Coronary artery (tissue), 2 donors: ENCODE results near the gene RAD51AP1.

ENCODE experiments used
- DNase-seq: peaks from one replicate; pipeline ENCODE4 v3.0.0-alpha.2; 2017; ENCODE audit warnings: low spot score
- H3K27ac ChIP-seq, 2 donors: fragments of 200-600 bp; sonication (generic); one replicate each; pipeline ENCODE4 v1.5.1; 2016 to 2019
- H3K4me3 ChIP-seq: fragments of 200-600 bp; sonication (generic); 2 replicates; pipeline ENCODE4 v1.5.1; 2016; ENCODE audit warnings: mild to moderate bottlenecking, moderate library complexity
- CTCF ChIP-seq: fragments of 200-600 bp; sonication (generic); IDR thresholded peaks from one replicate; pipeline ENCODE4 v1.5.1; 2019; ENCODE audit warnings: antibody characterized with exemption

Gene RAD51AP1

DNA sequence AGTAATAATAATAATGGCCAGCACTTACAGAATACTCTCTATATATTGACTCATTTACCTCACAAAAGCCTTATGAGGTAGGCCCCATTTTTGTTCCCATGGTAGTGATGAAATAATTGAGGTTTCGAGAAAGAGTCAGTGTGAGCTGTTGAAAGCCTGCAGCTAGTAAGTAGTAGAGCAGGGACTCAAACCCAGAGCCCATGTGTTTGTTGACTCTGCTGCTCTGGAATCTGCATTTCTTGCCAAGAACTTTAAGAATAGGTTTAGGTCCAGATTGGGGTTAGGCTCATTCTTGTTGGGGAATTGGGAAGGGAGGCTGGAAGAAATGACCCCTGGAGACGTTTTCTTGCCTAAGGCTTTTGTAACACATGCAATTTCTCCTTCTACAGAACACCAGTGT is 51.3 kb downstream of the RAD51AP1 start:
- no peak overlapping the region for H3K27ac ChIP-seq
- TF ChIP-seq CTCF = no peak
- no peak overlapping the region for H3K4me3 ChIP-seq
- DNase-seq = no peak

DNA sequence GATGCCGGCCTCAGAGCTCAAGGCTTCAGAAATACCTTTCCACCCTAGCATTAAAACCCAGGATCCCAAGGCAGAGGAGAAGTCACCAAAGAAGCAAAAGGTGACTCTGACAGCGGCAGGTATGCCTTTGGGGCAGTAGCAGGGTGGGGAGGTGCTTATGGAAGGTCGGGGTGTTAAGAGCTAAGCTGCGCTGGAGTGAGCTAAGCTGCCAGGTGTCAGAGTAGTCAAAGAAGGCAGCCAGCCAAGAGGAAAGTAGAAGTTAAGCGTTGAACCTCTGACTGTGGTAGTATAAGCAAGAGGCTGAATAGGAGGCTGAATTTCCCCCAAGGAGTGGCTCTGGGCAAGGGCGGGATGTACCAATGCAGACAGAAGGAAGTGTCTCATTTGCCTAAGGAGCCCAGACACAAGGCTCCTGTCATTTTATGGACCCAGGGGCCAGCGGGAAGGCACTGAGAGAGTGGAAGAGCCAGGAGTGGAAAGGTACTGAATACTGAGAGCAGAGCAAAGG is 52.5 kb downstream of the RAD51AP1 start:
- no peak for TF ChIP-seq CTCF
- DNase-seq = no peak
- Histone ChIP-seq H3K27ac (no peak overlapping the region), H3K4me3 (no peak overlapping the region)

- DNase-seq = no peak
- H3K27ac ChIP-seq = no peak overlapping the region
- no peak overlapping the region for H3K4me3 ChIP-seq
- TF ChIP-seq CTCF = no peak
Observed at GRCh38 chr12:4595881-4596280, 57.2 kb downstream of the RAD51AP1 start.

DNA sequence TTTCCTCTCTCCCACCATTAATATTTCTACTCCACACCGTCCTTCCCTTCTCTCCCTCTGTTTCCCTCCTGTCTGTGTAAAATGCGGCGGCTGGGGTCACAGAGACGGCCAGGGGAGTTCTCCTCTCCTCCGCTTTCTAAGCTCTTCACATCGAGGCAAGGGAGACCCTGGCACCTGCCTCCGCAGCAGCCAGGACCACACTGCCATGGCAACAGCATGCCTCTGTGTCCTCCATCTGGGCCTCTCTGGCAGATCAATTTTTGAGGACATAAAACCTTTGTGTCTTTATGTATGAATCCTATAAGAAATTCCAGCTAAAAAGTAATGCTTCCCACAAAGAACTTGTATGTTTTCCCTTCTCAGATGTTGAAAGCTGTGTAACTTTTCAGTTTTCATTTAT is 64.7 kb downstream of the RAD51AP1 start:
- no peak for DNase-seq
- no peak overlapping the region for H3K4me3 ChIP-seq
- TF ChIP-seq CTCF = no peak
- H3K27ac ChIP-seq = no peak overlapping the region

DNA sequence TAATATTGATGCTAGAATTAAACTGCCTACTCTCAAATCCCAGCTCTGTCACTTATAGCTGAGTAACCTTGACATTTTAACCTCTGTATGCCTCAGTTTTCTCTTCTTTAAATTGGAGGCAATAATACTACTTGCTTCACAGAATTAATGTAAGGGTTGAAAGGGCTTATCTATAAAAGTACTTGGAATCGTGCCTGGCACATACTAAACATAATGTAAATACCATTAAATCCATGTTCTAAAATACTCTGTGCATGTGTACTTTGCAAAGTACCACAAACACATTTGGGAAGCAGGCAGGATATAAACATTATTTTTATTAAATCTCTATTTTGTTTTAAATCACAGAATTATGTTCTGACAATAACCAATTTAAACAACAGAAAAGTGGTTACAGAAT is 65.3 kb downstream of the RAD51AP1 start:
- Histone ChIP-seq H3K27ac (no peak overlapping the region), H3K4me3 (no peak overlapping the region)
- no peak for DNase-seq
- TF ChIP-seq CTCF = no peak

DNA sequence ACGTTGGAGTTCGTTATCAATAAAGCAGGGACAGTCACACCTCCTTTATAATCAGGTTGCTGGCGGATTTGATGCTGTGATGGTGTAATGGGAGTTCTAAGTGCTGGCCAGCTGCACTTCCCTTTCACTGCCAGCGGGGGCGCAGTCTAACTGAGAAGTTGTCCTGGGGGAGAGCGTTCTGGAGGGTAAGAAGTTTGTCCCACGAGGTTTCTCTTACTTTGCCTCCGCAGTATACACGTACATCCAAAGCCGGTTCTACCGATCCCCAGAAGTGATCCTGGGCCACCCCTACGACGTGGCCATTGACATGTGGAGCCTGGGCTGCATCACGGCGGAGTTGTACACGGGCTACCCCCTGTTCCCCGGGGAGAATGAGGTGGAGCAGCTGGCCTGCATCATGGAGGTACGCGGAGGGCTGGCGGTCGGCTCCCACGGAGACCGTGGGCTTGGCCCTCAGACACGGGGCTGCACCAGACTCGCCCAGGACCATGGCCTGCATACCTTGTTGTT is 66.0 kb downstream of the RAD51AP1 start:
- peak; percentile 91 for TF ChIP-seq CTCF
- H3K27ac ChIP-seq = peak overlapping the region; percentile 67 to 73
- peak; percentile 81 for DNase-seq
- H3K4me3 ChIP-seq = peak overlapping the region; percentile 84

GRCh38 chr12:4607056-4607455 is 68.4 kb downstream of the RAD51AP1 start:
- DNase-seq = no peak
- H3K27ac ChIP-seq = no peak overlapping the region
- no peak for TF ChIP-seq CTCF
- H3K4me3 ChIP-seq = no peak overlapping the region
